A673 (cell line): ENCODE measurements around the gene HOXB13. TPM values are rescaled to one million over a fixed set of nuclear protein-coding genes. Genes with fewer than 3 reads are reported as not detected.

Experiments used
- BruUV-seq: library from RNA; stranded (reverse); fragments of 400-500 nt; replicated peaks from 2 replicates; lab custom pipeline; 2021; lab: Mats Ljungman, UMichigan
- CTCF ChIA-PET: fragments of 300-600 bp; sonication (Branson Sonifier 250); formaldehyde crosslinking; loops from one replicate; lab custom pipeline; 2022; ENCODE audit warnings: antibody characterized with exemption; lab: Charles Lee
- POLR2A ChIA-PET: fragments of 300-600 bp; sonication (Branson Sonifier 250); formaldehyde crosslinking; loops from one replicate; lab custom pipeline; 2022; ENCODE audit warnings: antibody characterized with exemption; ENCODE audit not compliant: low non-redundant PET; lab: Charles Lee
- DNase-seq: peaks from one replicate; pipeline ENCODE4 v3.0.0-alpha.2; 2015; ENCODE audit warnings: low spot score
- H3K27ac ChIP-seq: fragments of 200-600 bp; sonication (generic); 2 replicates; pipeline ENCODE4 v1.5.1; 2016; ENCODE audit warnings: mixed run types, low read depth, mild to moderate bottlenecking, mixed read lengths, antibody characterized with exemption, low read length; ENCODE audit not compliant: poor library complexity, severe bottlenecking
- H3K27me3 ChIP-seq: fragments of 200-600 bp; sonication (generic); replicated peaks from 2 replicates; pipeline ENCODE4 v1.6.1; 2017; ENCODE audit warnings: mixed run types, low read depth, mild to moderate bottlenecking, mixed read lengths, antibody characterized with exemption, low read length; ENCODE audit not compliant: insufficient read depth, poor library complexity
- H3K36me3 ChIP-seq: fragments of 200-600 bp; sonication (generic); 2 replicates; pipeline ENCODE4 v1.6.1; 2016; ENCODE audit warnings: mixed run types, mild to moderate bottlenecking, mixed read lengths, antibody characterized with exemption, low read length; ENCODE audit not compliant: insufficient read depth, poor library complexity, severe bottlenecking
- H3K4me1 ChIP-seq: fragments of 200-600 bp; sonication (generic); 2 replicates; pipeline ENCODE4 v1.6.1; 2017; ENCODE audit warnings: mixed run types, mild to moderate bottlenecking, mixed read lengths, antibody characterized with exemption, low read length; ENCODE audit not compliant: insufficient read depth, poor library complexity, severe bottlenecking
- H3K4me3 ChIP-seq: fragments of 200-600 bp; sonication (generic); 2 replicates; pipeline ENCODE4 v1.5.1; 2016; ENCODE audit warnings: low read depth, mixed run types, mild to moderate bottlenecking, mixed read lengths, low read length; ENCODE audit not compliant: poor library complexity, severe bottlenecking
- H3K9me3 ChIP-seq: fragments of 200-600 bp; sonication (generic); 2 replicates; pipeline ENCODE4 v1.6.1; 2016; ENCODE audit warnings: mixed run types, low read depth, mild to moderate bottlenecking, mixed read lengths, antibody characterized with exemption, low read length; ENCODE audit not compliant: poor library complexity, severe bottlenecking
- EZH2 ChIP-seq: fragments of 200-600 bp; sonication (generic); IDR thresholded peaks from 2 replicates; pipeline ENCODE4 v1.6.1; 2017; ENCODE audit warnings: borderline replicate concordance, low read depth, mild to moderate bottlenecking, mixed read lengths, antibody characterized with exemption, low read length; ENCODE audit not compliant: poor library complexity, severe bottlenecking
- intact Hi-C: fragments of 100-400 bp; cut with micrococcal nuclease; formaldehyde crosslinking; loops from one replicate; pipeline ENCODE4 v1.10.0; 2022; ENCODE audit not compliant: unreplicated experiment
- total RNA-seq: library from RNA; stranded (reverse); gene quantifications from 2 replicates; pipeline ENCODE4 v1.2.3, GENCODE V29; 2021
- TF ChIP-seq, protein P1 (sequence below): fragments of 300-800, 200-600 bp; sonication (generic); conservative IDR thresholded peaks from 2 replicates; pipeline ENCODE4 v1.5.1; 2017; ENCODE audit warnings: low read depth, mild to moderate bottlenecking, antibody characterized with exemption, low read length, moderate library complexity, mixed read lengths

The HOXB13 gene
- total RNA-seq, 1 experiment from 2014 or later, result 11.7 TPM

DNA sequence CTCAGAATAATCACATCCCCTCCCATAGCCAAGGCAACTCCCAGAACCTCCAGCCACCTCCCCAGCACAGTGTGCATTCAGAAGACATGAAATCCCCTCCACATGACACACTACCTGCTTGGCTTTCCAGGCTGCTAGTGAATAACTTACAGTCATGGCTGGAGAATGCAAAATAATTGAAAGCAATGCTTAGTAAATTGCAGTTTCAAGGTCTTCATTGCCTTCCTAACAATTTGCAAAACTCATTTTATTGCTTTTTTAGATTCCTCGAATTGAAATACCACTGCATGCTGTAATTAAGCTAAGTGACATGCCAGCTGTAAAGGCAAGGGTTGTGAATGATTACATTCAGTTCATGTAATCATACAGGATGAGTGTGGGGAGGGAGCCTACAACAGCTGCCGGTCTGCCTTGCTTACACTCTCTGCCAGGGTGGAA, 29.0 kb upstream of the HOXB13 start:
- no peaks in the 10 kb centered on the region for H3K9me3 ChIP-seq
- TF ChIP-seq, protein P1, sequence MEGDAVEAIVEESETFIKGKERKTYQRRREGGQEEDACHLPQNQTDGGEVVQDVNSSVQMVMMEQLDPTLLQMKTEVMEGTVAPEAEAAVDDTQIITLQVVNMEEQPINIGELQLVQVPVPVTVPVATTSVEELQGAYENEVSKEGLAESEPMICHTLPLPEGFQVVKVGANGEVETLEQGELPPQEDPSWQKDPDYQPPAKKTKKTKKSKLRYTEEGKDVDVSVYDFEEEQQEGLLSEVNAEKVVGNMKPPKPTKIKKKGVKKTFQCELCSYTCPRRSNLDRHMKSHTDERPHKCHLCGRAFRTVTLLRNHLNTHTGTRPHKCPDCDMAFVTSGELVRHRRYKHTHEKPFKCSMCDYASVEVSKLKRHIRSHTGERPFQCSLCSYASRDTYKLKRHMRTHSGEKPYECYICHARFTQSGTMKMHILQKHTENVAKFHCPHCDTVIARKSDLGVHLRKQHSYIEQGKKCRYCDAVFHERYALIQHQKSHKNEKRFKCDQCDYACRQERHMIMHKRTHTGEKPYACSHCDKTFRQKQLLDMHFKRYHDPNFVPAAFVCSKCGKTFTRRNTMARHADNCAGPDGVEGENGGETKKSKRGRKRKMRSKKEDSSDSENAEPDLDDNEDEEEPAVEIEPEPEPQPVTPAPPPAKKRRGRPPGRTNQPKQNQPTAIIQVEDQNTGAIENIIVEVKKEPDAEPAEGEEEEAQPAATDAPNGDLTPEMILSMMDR, result no peak
- no peak for TF ChIP-seq EZH2
- no TSS peak for BruUV-seq
- POLR2A ChIA-PET, result no interaction called here
- CTCF ChIA-PET, result interaction anchor here (0.7 kb wide), 1 partner anchor 35 kb away, joined by 3 read pairs; the partner anchor contains the start of gene PRAC1
- peaks cover 9% of the 10 kb centered on the region for H3K4me1 ChIP-seq
- H3K27me3 ChIP-seq, result no peaks in the 10 kb centered on the region
- peak; percentile 16 for DNase-seq
- intact Hi-C loops, result loop anchor here (10.0 kb wide), 1 partner anchor 83 kb away; no protein-coding TSS in a partner anchor
- H3K27ac ChIP-seq, result peak overlapping the region; percentile 12
- H3K36me3 ChIP-seq, result no peaks in the 10 kb centered on the region
- no peak overlapping the region for H3K4me3 ChIP-seq

DNA sequence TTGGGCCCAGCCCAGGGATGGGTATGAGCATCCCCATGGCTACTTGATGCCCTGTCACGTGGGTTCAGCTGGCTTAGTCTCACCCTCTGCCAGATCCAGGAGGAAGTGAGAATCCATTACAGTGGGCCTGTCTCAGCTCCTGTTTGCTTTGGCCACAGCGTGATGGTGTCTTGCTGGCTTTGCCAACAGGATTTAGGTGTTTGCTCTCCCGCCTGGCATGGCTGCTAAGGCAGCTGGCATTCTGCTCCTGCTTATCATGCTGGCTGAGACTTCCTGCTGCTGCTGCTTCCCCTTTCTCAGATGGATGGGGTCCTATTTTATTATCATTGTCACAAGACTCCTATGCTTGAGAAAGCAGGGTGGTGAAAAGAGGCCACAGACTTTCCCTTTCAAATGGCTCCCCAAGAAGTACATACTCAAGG, 28.3 kb upstream of the HOXB13 start:
- BruUV-seq, result no TSS peak
- DNase-seq, result no peak
- no peaks in the 10 kb centered on the region for H3K36me3 ChIP-seq
- intact Hi-C loops, result loop anchor here (10.0 kb wide), 1 partner anchor 82 kb away; no protein-coding TSS in a partner anchor
- TF ChIP-seq, protein P1, result no peak
- no peak for TF ChIP-seq EZH2
- ChIA-PET POLR2A (no interaction called here), CTCF (no interaction called here)
- peaks cover 9% of the 10 kb centered on the region for H3K4me1 ChIP-seq
- no peaks in the 10 kb centered on the region for H3K27me3 ChIP-seq
- H3K27ac ChIP-seq, result peak overlapping the region; percentile 12
- no peaks in the 10 kb centered on the region for H3K9me3 ChIP-seq
- no peak overlapping the region for H3K4me3 ChIP-seq

DNA sequence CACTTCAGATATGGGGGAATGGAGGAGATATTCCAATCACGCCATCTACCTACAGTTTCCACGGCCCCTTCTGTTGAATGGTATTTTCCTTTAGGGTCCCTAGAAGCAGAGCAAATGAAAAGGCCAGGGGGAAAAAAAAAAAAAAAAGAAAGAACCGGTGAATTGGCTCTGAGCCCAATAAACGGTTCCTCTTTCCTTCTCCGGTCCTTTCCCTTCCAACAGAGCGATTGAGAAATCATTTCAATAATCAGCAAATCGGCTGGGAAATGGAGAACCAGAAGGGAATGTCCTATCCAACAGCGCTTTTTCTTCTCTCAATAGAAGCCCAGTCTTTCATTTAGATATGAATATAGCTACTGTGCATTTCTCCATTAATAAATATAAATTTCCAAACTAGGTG, 26.8 kb upstream of the HOXB13 start:
- no peaks in the 10 kb centered on the region for H3K9me3 ChIP-seq
- no peak overlapping the region for H3K27ac ChIP-seq
- H3K4me1 ChIP-seq, result peaks cover 9% of the 10 kb centered on the region
- no peaks in the 10 kb centered on the region for H3K36me3 ChIP-seq
- intact Hi-C loops, result loop anchor here (10.0 kb wide), 1 partner anchor 81 kb away; no protein-coding TSS in a partner anchor
- H3K4me3 ChIP-seq, result peak overlapping the region; percentile 27
- DNase-seq, result no peak
- CTCF ChIA-PET, result no interaction called here
- no TSS peak for BruUV-seq
- TF ChIP-seq EZH2, result no peak
- TF ChIP-seq, protein P1, result no peak
- POLR2A ChIA-PET, result no interaction called here
- H3K27me3 ChIP-seq, result no peaks in the 10 kb centered on the region
